GM12878 (cell line): ENCODE data around the gene KRT73. TPM values are rescaled to one million over a fixed set of nuclear protein-coding genes. Genes with fewer than 3 reads are reported as not detected.

Source experiments
- ATAC-seq: fragments of 200-7000 bp; cut with Tn5 transposase; 3 replicates; pipeline ENCODE4 v1.9.1; 2020; ENCODE audit warnings: mild to moderate bottlenecking, moderate library complexity
- BruUV-seq: library from RNA; stranded (reverse); fragments of 400-500 nt; replicated peaks from 2 replicates; lab custom pipeline; 2021; lab: Mats Ljungman, UMichigan
- CTCF ChIA-PET: fragments of 300-600 bp; sonication (Branson Sonifier 250); formaldehyde crosslinking; extraction: SDS; loops from one replicate; lab custom pipeline; 2021; ENCODE audit warnings: inconsistent platforms; lab: Yijun Ruan, JAX
- POLR2A ChIA-PET: fragments of 350-600 bp; formaldehyde crosslinking; extraction: SDS; loops from one replicate; lab custom pipeline; 2021; ENCODE audit warnings: inconsistent platforms; lab: Charles Lee
- RAD21 ChIA-PET: fragments of 300-600 bp; sonication (Branson Sonifier 250); formaldehyde crosslinking; loops from one replicate; lab custom pipeline; 2023; ENCODE audit warnings: antibody characterized with exemption; ENCODE audit not compliant: unreplicated experiment; lab: Charles Lee
- SMC1A ChIA-PET: fragments of 300-600 bp; sonication (Branson Sonifier 250); formaldehyde crosslinking; loops from one replicate; lab custom pipeline; 2023; ENCODE audit not compliant: unreplicated experiment, uncharacterized antibody; lab: Charles Lee
- DNase-seq: peaks from one replicate; pipeline ENCODE4 v3.0.0-alpha.2; 2011; ENCODE audit warnings: low read depth, low spot score
- FAIRE-seq: peaks from 3 replicates; lab custom pipeline; 2011; peaks lifted over from hg19 to GRCh38; lab: Jason Lieb, UNC
- H2AFZ ChIP-seq: 2 replicates; pipeline ENCODE4 v1.6.0; 2011; ENCODE audit warnings: low read depth, low read length, control low read depth; ENCODE audit not compliant: control insufficient read depth
- H3K27ac ChIP-seq: 2 replicates; pipeline ENCODE4 v1.5.1; 2011; ENCODE audit warnings: control low read depth; ENCODE audit not compliant: control insufficient read depth, insufficient read depth
- H3K27me3 ChIP-seq, 2 experiments: replicated peaks in 1 of 2; 2 replicates each; pipeline versions ENCODE4 v1.6.0 to v1.6.1; 2011; ENCODE audit warnings: low read length in 1 of 2; ENCODE audit not compliant: control insufficient read depth in 2 of 2, insufficient read depth in 2 of 2
- H3K36me3 ChIP-seq, 2 experiments: 2 replicates each; pipeline ENCODE4 v1.5.1; 2011; ENCODE audit warnings: low read length in 1 of 2; ENCODE audit not compliant: control insufficient read depth in 2 of 2, insufficient read depth in 2 of 2
- H3K4me1 ChIP-seq: 2 replicates; pipeline ENCODE4 v1.6.1; 2011; ENCODE audit warnings: mild to moderate bottlenecking, low read length, moderate library complexity, mixed read lengths; ENCODE audit not compliant: control insufficient read depth, insufficient read depth
- H3K4me2 ChIP-seq: 2 replicates; pipeline ENCODE4 v1.6.0; 2011; ENCODE audit warnings: control low read depth; ENCODE audit not compliant: control insufficient read depth, insufficient read depth
- H3K4me3 ChIP-seq: fragments of 200-600 bp; sonication (generic); 2 replicates; pipeline ENCODE4 v1.5.1; 2016
- H3K79me2 ChIP-seq: 2 replicates; pipeline ENCODE4 v1.6.0; 2011; ENCODE audit warnings: low read length; ENCODE audit not compliant: control insufficient read depth, insufficient read depth
- H3K9ac ChIP-seq: 2 replicates; pipeline ENCODE4 v1.8.0; 2011; ENCODE audit warnings: low read length, control low read depth, mixed read lengths; ENCODE audit not compliant: control insufficient read depth, insufficient read depth
- H3K9me3 ChIP-seq: replicated peaks from 3 replicates; pipeline ENCODE4 v1.5.1; 2011; ENCODE audit warnings: mild to moderate bottlenecking, low read length; ENCODE audit not compliant: control insufficient read depth, insufficient read depth
- H4K20me1 ChIP-seq: 2 replicates; pipeline ENCODE4 v1.6.0; 2011; ENCODE audit not compliant: control insufficient read depth, insufficient read depth
- ASH2L ChIP-seq: fragments of 300-600, 200-600 bp; sonication (generic); IDR thresholded peaks from 2 replicates; pipeline ENCODE4 v1.6.1; 2017; ENCODE audit warnings: low read depth, mild to moderate bottlenecking, borderline replicate concordance
- BACH1 ChIP-seq: fragments of 450-650 bp; IDR thresholded peaks from 2 replicates; pipeline ENCODE4 v1.6.1; 2017; ENCODE audit warnings: mild to moderate bottlenecking, borderline replicate concordance
- EP300 ChIP-seq, 2 experiments: fragments of 150-350 bp in 1 of 2; IDR thresholded peaks; 2 replicates each; pipeline ENCODE4 v1.6.1; 2011 to 2012; ENCODE audit warnings: low read depth in 2 of 2, low read length in 2 of 2, borderline replicate concordance in 1 of 2, improper control_type of control experiment in 1 of 2, inconsistent platforms in 1 of 2; ENCODE audit not compliant: control insufficient read depth in 1 of 2
- IKZF2 ChIP-seq, 2 experiments: fragments of 450-650 bp; IDR thresholded peaks; 2 replicates each; pipeline ENCODE4 v1.6.1; 2017; ENCODE audit warnings: mild to moderate bottlenecking in 2 of 2, moderate library complexity in 2 of 2
- KAT2A ChIP-seq: conservative IDR thresholded peaks from 2 replicates; pipeline ENCODE4 v1.6.1; 2011; ENCODE audit warnings: low read depth, low read length; ENCODE audit not compliant: control insufficient read depth
- KDM1A ChIP-seq: fragments of 200-600 bp; sonication (generic); IDR thresholded peaks from 2 replicates; pipeline ENCODE4 v1.6.1; 2016; ENCODE audit warnings: borderline replicate concordance
- LARP7 ChIP-seq: fragments of 450-650 bp; IDR thresholded peaks from 2 replicates; pipeline ENCODE4 v1.6.1; 2017; ENCODE audit warnings: mild to moderate bottlenecking
- MEF2B ChIP-seq: fragments of 450-650 bp; IDR thresholded peaks from 2 replicates; pipeline ENCODE4 v1.6.1; 2018; ENCODE audit warnings: mild to moderate bottlenecking, moderate library complexity; ENCODE audit not compliant: partially characterized antibody, poor library complexity, severe bottlenecking
- NFYA ChIP-seq: IDR thresholded peaks from 2 replicates; pipeline ENCODE4 v1.6.1; 2011; ENCODE audit warnings: low read depth, mild to moderate bottlenecking, low read length, improper control_type of control experiment, borderline replicate concordance
- NKRF ChIP-seq: fragments of 450-650 bp; conservative IDR thresholded peaks from 2 replicates; pipeline ENCODE4 v1.6.1; 2017; ENCODE audit warnings: mild to moderate bottlenecking, moderate library complexity
- NR2F1 ChIP-seq: fragments of 450-650 bp; conservative IDR thresholded peaks from 2 replicates; pipeline ENCODE4 v1.6.1; 2017; ENCODE audit warnings: mild to moderate bottlenecking
- PKNOX1 ChIP-seq: fragments of 450-650 bp; IDR thresholded peaks from 2 replicates; pipeline ENCODE4 v1.6.1; 2016; ENCODE audit warnings: mild to moderate bottlenecking
- POLR2A ChIP-seq: IDR thresholded peaks from 2 replicates; pipeline ENCODE4 v1.6.1; 2011; ENCODE audit warnings: low read depth, mild to moderate bottlenecking, low read length
- RFX5 ChIP-seq: IDR thresholded peaks from 2 replicates; pipeline ENCODE4 v1.6.1; 2011; ENCODE audit warnings: low read depth, low read length, improper control_type of control experiment
- SKIL ChIP-seq: fragments of 450-650 bp; IDR thresholded peaks from 2 replicates; pipeline ENCODE4 v1.6.1; 2017; ENCODE audit warnings: mild to moderate bottlenecking, low read depth, inconsistent platforms; ENCODE audit not compliant: poor library complexity, severe bottlenecking
- SMAD5 ChIP-seq: IDR thresholded peaks from 2 replicates; pipeline ENCODE4 v1.6.1; 2016; ENCODE audit warnings: antibody characterized with exemption, low read depth
- SREBF2 ChIP-seq: IDR thresholded peaks from 2 replicates; pipeline ENCODE4 v1.6.1; 2012; ENCODE audit warnings: mild to moderate bottlenecking, low read length
- YBX1 ChIP-seq: fragments of 450-650 bp; IDR thresholded peaks from 2 replicates; pipeline ENCODE4 v1.6.1; 2016; ENCODE audit warnings: antibody characterized with exemption
- ZNF207 ChIP-seq: fragments of 450-650 bp; IDR thresholded peaks from 2 replicates; pipeline ENCODE4 v1.6.1; 2014; ENCODE audit warnings: antibody characterized with exemption, mild to moderate bottlenecking, borderline replicate concordance
- WGBS: methylation state at CpG from one replicate; pipeline ENCODE4 v1.1.6; 2016; ENCODE audit warnings: low lambda C conversion rate; ENCODE audit not compliant: insufficient replicate concordance, insufficient coverage; ENCODE audit errors: missing lambda C conversion rate; 5-methylcytosine and 5-hydroxymethylcytosine counted together
- in situ Hi-C: fragments of 300-500 bp; cut with MboI; formaldehyde crosslinking; loops from 9 replicates; pipeline ENCODE4 v1.14.3; 2018; ENCODE audit warnings: mixed read lengths
- intact Hi-C: fragments of 100-400 bp; cut with micrococcal nuclease; formaldehyde crosslinking; loops from one replicate; pipeline ENCODE4 v1.14.2; 2022; ENCODE audit not compliant: unreplicated experiment
- polyA plus RNA-seq, 11 experiments: library from polyadenylated mRNA; depleted of rRNA in 4 of 11; unstranded in 6 of 11; stranded (reverse) in 5 of 11; fragments of >200 nt; fragmentation: Nextera tagmentation in 4 of 11; fragmentation: Illumina TruSeq in 1 of 11; extraction: Ambion mirVana in 4 of 11; extraction: Trizol in 1 of 11; gene quantifications; 1 replicate in 1 of 11; 2 replicates in 10 of 11; pipeline versions ENCODE4 v1.2.1 to v1.2.3, GENCODE V29; 2011 to 2016; ENCODE audit warnings: inconsistent platforms in 2 of 11, missing spikeins in 2 of 11, low read depth in 1 of 11
- total RNA-seq, 4 experiments: library from RNA; depleted of rRNA in 3 of 4; stranded (reverse); fragments of >200 nt in 3 of 4; fragmentation: Illumina TruSeq in 1 of 4; extraction: Trizol in 1 of 4; gene quantifications; 2 replicates each; pipeline versions ENCODE4 v1.2.1 to v1.2.3, GENCODE V29; 2013 to 2021

The KRT73 gene
- total and polyA plus RNA-seq, 10 of the 15 experiments (the other 5 are each of a cell fraction or from before 2014, with no cell fraction given), result not detected

GRCh38 chr12:52600475-52600874 is 17.9 kb downstream of the KRT73 start:
- Histone ChIP-seq H4K20me1 (no peaks in the 10 kb centered on the region), H3K9ac (no peak overlapping the region), H3K4me1 (no peaks in the 10 kb centered on the region), H3K9me3 (no peaks in the 10 kb centered on the region), H3K4me3 (no peak overlapping the region), H3K27ac (no peak overlapping the region), H3K79me2 (no peaks in the 10 kb centered on the region), H3K4me2 (no peak overlapping the region), H3K27me3 (peaks cover 0 to 14% of the 10 kb centered on the region in 2 experiments; a peak in 3 of 4 replicates), H2AFZ (no peak overlapping the region), H3K36me3 (no peaks in the 10 kb centered on the region)
- WGBS, result 51% methylated on average over 12 of the region's 12 CpGs
- FAIRE-seq (no peak), ATAC-seq (no peak), DNase-seq (no peak)
- TF ChIP-seq POLR2A (no peak), SKIL (no peak), EP300 (IDR thresholded peaks at IDR 0.05; ENCODE audit: borderline replicate concordance in 1 of 2, control insufficient read depth in 1 of 2, low read depth in 2 of 2, low read length in 2 of 2) (no peak), KAT2A (no peak), ASH2L (no peak), BACH1 (no peak), KDM1A (no peak), IKZF2 (IDR thresholded peaks at IDR 0.05) (no peak), RFX5 (no peak), PKNOX1 (no peak), SREBF2 (no peak), NFYA (no peak), SMAD5 (no peak), NKRF (no peak), MEF2B (no peak), YBX1 (no peak), NR2F1 (no peak), ZNF207 (no peak), LARP7 (no peak)
- SMC1A ChIA-PET, result no interaction called here
- RAD21 ChIA-PET, result no interaction called here
- no TSS peak for BruUV-seq
- CTCF ChIA-PET, result no interaction called here
- in situ Hi-C loops, result no loop called here
- POLR2A ChIA-PET, result no interaction called here
- intact Hi-C loops, result no loop called here
